MM.1S (cell line): Measurements from ENCODE around the gene GFPT2.

Experiments
- CTCF ChIP-seq: fragments of 300-600 bp; sonication (generic); IDR thresholded peaks from 2 replicates; pipeline ENCODE4 v1.5.1; 2016; ENCODE audit warnings: antibody characterized with exemption, low read length, mixed read lengths
- EZH2 ChIP-seq: fragments of 300-600 bp; sonication (generic); optimal IDR thresholded peaks from 2 replicates; pipeline ENCODE3; 2017; ENCODE audit warnings: low read depth, mild to moderate bottlenecking, antibody characterized with exemption, low read length, mixed read lengths

- TF ChIP-seq CTCF, result no peak
- TF ChIP-seq EZH2, result no peak
Observed at GRCh38 chr5:180251887-180252286, 101.2 kb downstream of the GFPT2 start.
